ENCODE data around the gene IRX2. TPM values are rescaled to one million over a fixed set of nuclear protein-coding genes. Genes with fewer than 3 reads are reported as not detected.

IRX2 gene
- polyA plus RNA-seq, 4 donors = 0.52 to 28.4 (median 24.0) TPM

- no peak for DNase-seq (ENCODE audit: low read depth in 4 of 4, low spot score in 3 of 4)
These were observed 29.9 kb downstream of the IRX2 start for GRCh38 chr5:2721385-2722138.

- no peak for DNase-seq (ENCODE audit: low read depth in 4 of 4, low spot score in 3 of 4)
These were observed 32.1 kb downstream of the IRX2 start for GRCh38 chr5:2719332-2719731.

- DNase-seq (ENCODE audit: low read depth in 4 of 4, low spot score in 3 of 4) = no peak
These were observed 33.4 kb downstream of the IRX2 start for GRCh38 chr5:2718115-2718514.

GRCh38 chr5:2715856-2716255 lies 35.6 kb downstream of the IRX2 start:
- DNase-seq (ENCODE audit: low read depth in 4 of 4, low spot score in 3 of 4) = no peak

- DNase-seq (ENCODE audit: low read depth in 4 of 4, low spot score in 3 of 4) = no peak
These were observed 36.7 kb downstream of the IRX2 start for GRCh38 chr5:2714805-2715204.

- DNase-seq (ENCODE audit: low read depth in 4 of 4, low spot score in 3 of 4) = no peak
These were observed 37.5 kb downstream of the IRX2 start for GRCh38 chr5:2714026-2714425.

GRCh38 chr5:2711446-2712425 lies 39.7 kb downstream of the IRX2 start:
- DNase-seq (ENCODE audit: low read depth in 4 of 4, low spot score in 3 of 4) = no peak

- DNase-seq (ENCODE audit: low read depth in 4 of 4, low spot score in 3 of 4) = no peak
These were observed 40.6 kb downstream of the IRX2 start for GRCh38 chr5:2710910-2711309.

- DNase-seq (ENCODE audit: low read depth in 4 of 4, low spot score in 3 of 4) = no peak
These were observed 41.3 kb downstream of the IRX2 start for GRCh38 chr5:2709976-2710689.

- DNase-seq (ENCODE audit: low read depth in 4 of 4, low spot score in 3 of 4) = no peak
These were observed 42.7 kb downstream of the IRX2 start for GRCh38 chr5:2708751-2709150.

GRCh38 chr5:2708132-2708531 lies 43.3 kb downstream of the IRX2 start:
- DNase-seq (ENCODE audit: low read depth in 4 of 4, low spot score in 3 of 4) = no peak

GRCh38 chr5:2705861-2706260 lies 45.6 kb downstream of the IRX2 start:
- no peak for DNase-seq (ENCODE audit: low read depth in 4 of 4, low spot score in 3 of 4)

GRCh38 chr5:2704806-2705645 lies 46.5 kb downstream of the IRX2 start:
- DNase-seq (ENCODE audit: low read depth in 4 of 4, low spot score in 3 of 4) = no peak

- no peak for DNase-seq (ENCODE audit: low read depth in 4 of 4, low spot score in 3 of 4)
These were observed 47.4 kb downstream of the IRX2 start for GRCh38 chr5:2704111-2704510.

- DNase-seq (ENCODE audit: low read depth in 4 of 4, low spot score in 3 of 4) = no peak
These were observed 47.9 kb downstream of the IRX2 start for GRCh38 chr5:2703615-2704014.

GRCh38 chr5:2703041-2703440 lies 48.4 kb downstream of the IRX2 start:
- DNase-seq (ENCODE audit: low read depth in 4 of 4, low spot score in 3 of 4) = no peak

GRCh38 chr5:2702096-2702879 lies 49.2 kb downstream of the IRX2 start:
- DNase-seq (ENCODE audit: low read depth in 4 of 4, low spot score in 3 of 4) = no peak

GRCh38 chr5:2701592-2701991 lies 49.9 kb downstream of the IRX2 start:
- no peak for DNase-seq (ENCODE audit: low read depth in 4 of 4, low spot score in 3 of 4)

GRCh38 chr5:2700876-2701275 lies 50.6 kb downstream of the IRX2 start:
- DNase-seq (ENCODE audit: low read depth in 4 of 4, low spot score in 3 of 4) = no peak

Data from left renal pelvis (tissue), 4 donors.